ENCODE data around the gene TRAF2.
"Not testable (repeated sequence)": the region's sequence is repeated elsewhere in the genome, so short reads cannot be mapped to it uniquely, and the experiment has no call there.

TRAF2 gene

DNA sequence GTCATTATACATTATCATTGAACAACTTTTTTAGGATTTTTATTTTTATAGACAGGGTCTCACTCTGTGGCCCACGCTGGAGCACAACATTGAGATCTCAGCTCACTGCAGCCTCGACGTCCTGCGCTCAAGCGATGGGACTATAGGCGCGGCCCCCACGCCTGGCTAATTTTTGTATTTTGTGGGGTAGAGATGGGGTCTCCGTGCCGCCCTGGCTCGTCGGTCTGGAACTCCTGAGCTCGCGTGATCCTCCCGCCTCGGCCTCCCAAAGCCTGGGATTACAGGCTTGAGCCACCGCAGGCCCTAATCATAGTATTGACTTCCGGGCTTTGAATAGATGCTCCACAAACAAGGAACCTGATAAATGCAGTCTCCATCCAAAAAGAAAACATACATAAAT lies 18.8 kb upstream of the TRAF2 start:
- TF ChIP-seq, protein P1, sequence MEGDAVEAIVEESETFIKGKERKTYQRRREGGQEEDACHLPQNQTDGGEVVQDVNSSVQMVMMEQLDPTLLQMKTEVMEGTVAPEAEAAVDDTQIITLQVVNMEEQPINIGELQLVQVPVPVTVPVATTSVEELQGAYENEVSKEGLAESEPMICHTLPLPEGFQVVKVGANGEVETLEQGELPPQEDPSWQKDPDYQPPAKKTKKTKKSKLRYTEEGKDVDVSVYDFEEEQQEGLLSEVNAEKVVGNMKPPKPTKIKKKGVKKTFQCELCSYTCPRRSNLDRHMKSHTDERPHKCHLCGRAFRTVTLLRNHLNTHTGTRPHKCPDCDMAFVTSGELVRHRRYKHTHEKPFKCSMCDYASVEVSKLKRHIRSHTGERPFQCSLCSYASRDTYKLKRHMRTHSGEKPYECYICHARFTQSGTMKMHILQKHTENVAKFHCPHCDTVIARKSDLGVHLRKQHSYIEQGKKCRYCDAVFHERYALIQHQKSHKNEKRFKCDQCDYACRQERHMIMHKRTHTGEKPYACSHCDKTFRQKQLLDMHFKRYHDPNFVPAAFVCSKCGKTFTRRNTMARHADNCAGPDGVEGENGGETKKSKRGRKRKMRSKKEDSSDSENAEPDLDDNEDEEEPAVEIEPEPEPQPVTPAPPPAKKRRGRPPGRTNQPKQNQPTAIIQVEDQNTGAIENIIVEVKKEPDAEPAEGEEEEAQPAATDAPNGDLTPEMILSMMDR (IDR thresholded peaks at IDR 0.05) = no peak

DNA sequence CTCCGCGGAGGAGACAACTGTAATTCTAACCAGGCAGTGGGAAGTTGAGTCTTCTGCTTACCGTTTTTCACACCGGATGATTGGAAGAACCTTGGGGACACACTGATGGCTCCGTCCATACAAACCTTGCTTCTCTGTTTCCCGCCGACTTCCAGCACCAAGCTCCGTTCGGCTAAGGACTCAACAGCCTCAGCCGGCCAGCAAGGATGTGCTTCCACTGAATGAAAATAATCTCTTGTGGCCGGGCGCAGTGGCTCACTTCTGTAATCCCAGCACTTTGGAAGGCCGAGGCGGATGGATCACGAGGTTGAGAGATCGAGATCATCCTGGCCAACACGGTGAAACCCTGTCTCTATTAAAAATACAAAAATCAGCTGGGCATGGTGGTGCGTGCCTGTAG lies 18.4 kb upstream of the TRAF2 start:
- Mint-ChIP-seq H3K27ac (peak overlapping the region; percentile 72), H3K9me3 (peaks cover 60% of the 10 kb centered on the region), H3K27me3 (ENCODE audit: low read depth, poor library complexity) (peaks cover 4% of the 10 kb centered on the region), H3K4me3 (peak overlapping the region; percentile 68), H3K36me3 (ENCODE audit: low read depth) (peaks cover 43% of the 10 kb centered on the region), H3K4me1 (peaks cover 6% of the 10 kb centered on the region)
- no peak for DNase-seq
- TF ChIP-seq, protein P1 (IDR thresholded peaks at IDR 0.05) = no peak

More for the DNA sequence above, 18.8 kb upstream of the TRAF2 start:
- H3K4me3 Mint-ChIP-seq = peak overlapping the region; percentile 68
- H3K27ac Mint-ChIP-seq = no peak overlapping the region
- peaks cover 43% of the 10 kb centered on the region for H3K36me3 Mint-ChIP-seq (ENCODE audit: low read depth)
- peaks cover 6% of the 10 kb centered on the region for H3K4me1 Mint-ChIP-seq
- DNase-seq = no peak
- peaks cover 4% of the 10 kb centered on the region for H3K27me3 Mint-ChIP-seq (ENCODE audit: low read depth, poor library complexity)
- peaks cover 56% of the 10 kb centered on the region for H3K9me3 Mint-ChIP-seq

DNA sequence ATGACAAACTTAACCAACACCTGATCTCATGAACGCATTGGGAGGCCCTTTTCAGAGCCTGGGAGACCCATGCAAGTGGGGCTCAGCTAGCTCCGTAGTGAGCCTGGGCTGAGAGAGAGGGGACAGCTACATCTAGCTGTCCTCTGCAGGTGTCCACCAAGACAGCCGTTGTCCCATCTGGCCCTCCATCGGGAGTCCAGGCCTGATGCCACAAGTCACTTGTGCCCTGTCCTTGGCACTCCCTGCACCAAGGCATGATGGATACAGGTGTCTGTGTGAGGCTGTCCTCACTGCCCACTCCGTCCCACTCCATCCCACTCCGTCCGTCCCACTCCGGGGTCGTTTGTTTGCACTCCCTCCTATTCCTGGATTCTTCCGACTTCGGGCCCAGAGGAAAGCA lies 17.7 kb upstream of the TRAF2 start:
- peaks cover 6% of the 10 kb centered on the region for H3K4me1 Mint-ChIP-seq
- peaks cover 68% of the 10 kb centered on the region for H3K9me3 Mint-ChIP-seq
- peaks cover 4% of the 10 kb centered on the region for H3K27me3 Mint-ChIP-seq (ENCODE audit: low read depth, poor library complexity)
- TF ChIP-seq, protein P1 (IDR thresholded peaks at IDR 0.05) = no peak
- DNase-seq = no peak
- H3K4me3 Mint-ChIP-seq = peak overlapping the region; percentile 56
- no peak overlapping the region for H3K27ac Mint-ChIP-seq
- peaks cover 37% of the 10 kb centered on the region for H3K36me3 Mint-ChIP-seq (ENCODE audit: low read depth)

DNA sequence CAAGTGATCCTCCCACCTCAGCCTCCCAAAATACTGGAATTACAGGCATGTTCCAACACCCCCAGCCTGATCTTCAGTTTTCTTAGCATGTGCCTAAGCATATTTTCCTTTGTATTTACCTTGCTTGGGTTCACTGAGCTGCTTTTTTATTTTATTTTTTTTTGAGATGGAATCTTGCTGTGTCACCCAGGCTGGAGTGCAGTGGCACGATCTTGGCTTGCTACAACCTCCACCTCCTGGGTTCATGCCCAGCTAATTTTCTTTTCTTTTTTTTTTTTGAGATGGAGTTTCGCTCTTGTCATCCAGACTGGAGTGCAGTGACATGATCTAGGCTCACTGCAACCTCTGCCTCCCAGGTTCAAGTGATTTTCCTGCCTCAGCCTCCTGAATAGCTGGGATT lies 16.7 kb upstream of the TRAF2 start:
- not testable (repeated sequence) for H3K4me3 Mint-ChIP-seq; H3K27me3 Mint-ChIP-seq (ENCODE audit: low read depth, poor library complexity); H3K4me1 Mint-ChIP-seq; DNase-seq; H3K27ac Mint-ChIP-seq
- Mint-ChIP-seq H3K9me3 (peaks cover 75% of the 10 kb centered on the region), H3K36me3 (ENCODE audit: low read depth) (peaks cover 30% of the 10 kb centered on the region)

- Mint-ChIP-seq H3K27ac (no peak overlapping the region), H3K4me1 (no peaks in the 10 kb centered on the region), H3K4me3 (no peak overlapping the region), H3K9me3 (peaks cover 58% of the 10 kb centered on the region), H3K27me3 (ENCODE audit: low read depth, poor library complexity) (peaks cover 25% of the 10 kb centered on the region), H3K36me3 (ENCODE audit: low read depth) (peaks cover 5% of the 10 kb centered on the region)
- TF ChIP-seq, protein P1 (IDR thresholded peaks at IDR 0.05) = no peak
- DNase-seq = no peak
These were observed 11.2 kb upstream of the TRAF2 start for GRCh38 chr9:136875155-136875554.

GRCh38 chr9:136876476-136876875 lies 9.8 kb upstream of the TRAF2 start:
- DNase-seq = no peak
- Mint-ChIP-seq H3K36me3 (ENCODE audit: low read depth) (peaks cover 3% of the 10 kb centered on the region), H3K4me3 (no peak overlapping the region), H3K27me3 (ENCODE audit: low read depth, poor library complexity) (peaks cover 27% of the 10 kb centered on the region), H3K4me1 (no peaks in the 10 kb centered on the region), H3K27ac (no peak overlapping the region), H3K9me3 (peaks cover 44% of the 10 kb centered on the region)
- TF ChIP-seq, protein P1 (IDR thresholded peaks at IDR 0.05) = no peak

Data from nephron progenitor cell (in vitro differentiated cells).